ENCODE results near the gene HABP2. TPM values are rescaled to one million over a fixed set of nuclear protein-coding genes. Genes with fewer than 3 reads are reported as not detected.

Gene HABP2
- total RNA-seq, 2 donors from 2014 or later, result not detected

DNA sequence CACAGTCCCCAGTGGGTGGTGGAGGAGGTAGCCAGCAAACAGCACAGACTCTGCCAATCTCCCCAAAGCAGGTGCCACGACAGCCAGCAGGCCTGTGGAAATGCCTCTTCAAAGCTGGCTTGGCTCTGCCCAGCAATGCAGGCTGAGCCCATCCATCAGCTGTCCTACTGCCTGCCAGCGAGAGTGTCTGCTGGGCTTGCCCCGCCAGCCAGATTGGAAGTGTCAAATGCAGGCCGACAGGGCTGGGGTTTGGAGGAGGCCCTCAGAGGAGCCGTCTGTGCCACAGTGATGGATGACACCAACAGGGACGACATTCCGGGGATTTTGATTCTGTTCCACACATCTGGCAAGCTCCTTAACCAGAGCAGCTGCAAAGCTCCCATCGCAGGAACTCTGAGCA, 16.7 kb downstream of the HABP2 start:
- no peak overlapping the region for H3K4me3 Mint-ChIP-seq
- DNase-seq (no peak), ATAC-seq (replicated peaks in 1 of 2) (no peak)
- H3K36me3 Mint-ChIP-seq (ENCODE audit: insufficient read depth in 2 of 2), result no peaks in the 10 kb centered on the region
- H3K9me3 Mint-ChIP-seq, result no peaks in the 10 kb centered on the region
- H3K4me1 Mint-ChIP-seq (ENCODE audit: low read depth), result no peaks in the 10 kb centered on the region
- peaks cover 7% of the 10 kb centered on the region for H3K27me3 Mint-ChIP-seq (ENCODE audit: low read depth)
- H3K27ac Mint-ChIP-seq, result no peak overlapping the region

DNA sequence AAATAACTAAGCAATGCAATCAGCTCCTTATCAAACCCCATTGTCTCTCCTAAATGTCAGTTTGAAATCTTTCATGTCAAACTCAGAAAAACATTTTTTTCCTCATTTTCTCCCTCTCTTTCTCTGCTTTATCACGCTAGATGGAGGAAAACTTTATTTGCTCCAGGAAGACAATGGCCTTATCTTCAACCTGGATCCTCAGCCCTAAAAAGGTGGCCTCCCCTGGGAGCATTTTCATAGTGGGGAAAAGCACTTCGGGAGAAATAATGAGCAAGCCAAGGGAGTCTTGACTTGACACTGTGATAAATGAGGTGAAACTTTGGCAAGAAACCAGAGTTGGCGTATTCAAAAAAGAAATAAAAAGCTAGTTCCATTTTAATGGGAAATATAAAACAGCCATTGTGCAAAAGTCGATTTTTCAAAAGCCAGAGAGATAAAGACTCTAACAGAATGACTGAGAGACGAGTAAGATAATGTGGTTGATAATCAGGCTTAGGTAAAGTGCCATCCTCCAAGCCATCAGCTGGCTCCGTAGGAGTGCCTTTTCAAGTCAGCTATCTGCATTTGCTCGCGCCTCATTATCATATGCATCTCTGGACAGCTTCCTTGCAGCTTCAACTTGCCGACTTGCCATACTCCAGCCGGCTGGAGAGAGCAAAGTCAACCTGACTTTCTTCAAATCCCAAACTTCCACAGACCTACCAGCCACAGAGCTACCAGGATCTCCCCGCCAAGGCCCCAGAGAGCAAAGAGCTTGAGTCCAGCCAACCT, 19.9 kb downstream of the HABP2 start:
- Mint-ChIP-seq H3K36me3 (ENCODE audit: insufficient read depth in 2 of 2) (no peaks in the 10 kb centered on the region), H3K9me3 (no peaks in the 10 kb centered on the region), H3K4me3 (no peak overlapping the region), H3K27me3 (ENCODE audit: low read depth) (peaks cover 7% of the 10 kb centered on the region), H3K27ac (no peak overlapping the region), H3K4me1 (ENCODE audit: low read depth) (no peaks in the 10 kb centered on the region)
- ATAC-seq (replicated peaks in 1 of 2) (no peak), DNase-seq (no peak)

DNA sequence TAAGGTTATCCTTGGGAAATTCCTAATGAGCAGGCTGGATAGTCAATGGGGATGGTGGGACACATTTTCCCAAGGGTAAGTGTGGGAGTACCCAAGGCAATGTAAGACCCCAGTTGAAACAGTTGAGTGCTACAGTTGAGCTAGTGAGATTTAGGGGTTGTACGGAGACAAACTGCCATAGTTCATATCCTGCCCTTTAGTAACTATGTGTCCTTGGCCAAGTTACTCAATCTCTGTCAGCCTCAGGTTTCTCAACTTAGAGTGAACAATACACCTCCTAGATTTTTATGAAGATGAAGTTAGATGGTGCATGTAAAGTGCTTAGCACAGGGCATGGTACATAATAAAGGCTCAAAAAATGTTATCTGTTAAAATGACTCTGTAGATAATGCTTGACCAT, 20.5 kb downstream of the HABP2 start:
- Mint-ChIP-seq H3K27ac (no peak overlapping the region), H3K4me1 (ENCODE audit: low read depth) (no peaks in the 10 kb centered on the region), H3K36me3 (ENCODE audit: insufficient read depth in 2 of 2) (no peaks in the 10 kb centered on the region), H3K4me3 (no peak overlapping the region), H3K27me3 (ENCODE audit: low read depth) (peaks cover 7% of the 10 kb centered on the region), H3K9me3 (no peaks in the 10 kb centered on the region)
- DNase-seq (no peak), ATAC-seq (replicated peaks in 1 of 2) (no peak)

DNA sequence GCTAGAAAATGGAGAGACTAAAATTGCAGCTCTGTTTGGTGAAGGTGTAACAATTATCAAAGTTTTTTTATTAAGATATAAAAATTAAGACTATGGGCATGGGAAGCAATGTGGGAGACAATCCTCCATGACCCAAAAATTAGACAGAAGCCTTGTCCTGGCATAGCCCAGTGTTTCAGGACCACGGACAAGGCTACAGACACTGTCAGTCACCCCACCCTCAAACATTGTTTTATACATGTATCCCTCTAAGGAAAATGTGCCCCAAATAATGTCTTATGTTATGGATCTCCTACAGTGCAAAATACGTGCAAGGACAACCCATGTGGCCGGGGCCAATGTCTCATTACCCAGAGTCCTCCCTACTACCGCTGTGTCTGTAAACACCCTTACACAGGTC, 24.0 kb downstream of the HABP2 start:
- H3K27me3 Mint-ChIP-seq (ENCODE audit: low read depth), result peaks cover 18% of the 10 kb centered on the region
- no peak overlapping the region for H3K27ac Mint-ChIP-seq
- no peaks in the 10 kb centered on the region for H3K4me1 Mint-ChIP-seq (ENCODE audit: low read depth)
- DNase-seq (no peak), ATAC-seq (replicated peaks in 1 of 2) (no peak)
- H3K36me3 Mint-ChIP-seq (ENCODE audit: insufficient read depth in 2 of 2), result no peaks in the 10 kb centered on the region
- no peaks in the 10 kb centered on the region for H3K9me3 Mint-ChIP-seq
- no peak overlapping the region for H3K4me3 Mint-ChIP-seq

GRCh38 chr10:113578773-113579172, 25.9 kb downstream of the HABP2 start:
- Mint-ChIP-seq H3K36me3 (ENCODE audit: insufficient read depth in 2 of 2) (no peaks in the 10 kb centered on the region), H3K4me3 (no peak overlapping the region), H3K27me3 (ENCODE audit: low read depth) (peaks cover 14% of the 10 kb centered on the region), H3K9me3 (no peaks in the 10 kb centered on the region), H3K4me1 (ENCODE audit: low read depth) (no peaks in the 10 kb centered on the region), H3K27ac (no peak overlapping the region)
- ATAC-seq (replicated peaks in 1 of 2), result no peak
- DNase-seq, result no peak

- Mint-ChIP-seq H3K27me3 (ENCODE audit: low read depth) (peaks cover 29% of the 10 kb centered on the region), H3K4me1 (ENCODE audit: low read depth) (no peaks in the 10 kb centered on the region), H3K9me3 (no peaks in the 10 kb centered on the region), H3K4me3 (no peak overlapping the region), H3K36me3 (ENCODE audit: insufficient read depth in 2 of 2) (no peaks in the 10 kb centered on the region), H3K27ac (no peak overlapping the region)
- DNase-seq, result no peak
- no peak for ATAC-seq (replicated peaks in 1 of 2)
Observed at GRCh38 chr10:113581092-113581491, 28.2 kb downstream of the HABP2 start.

DNA sequence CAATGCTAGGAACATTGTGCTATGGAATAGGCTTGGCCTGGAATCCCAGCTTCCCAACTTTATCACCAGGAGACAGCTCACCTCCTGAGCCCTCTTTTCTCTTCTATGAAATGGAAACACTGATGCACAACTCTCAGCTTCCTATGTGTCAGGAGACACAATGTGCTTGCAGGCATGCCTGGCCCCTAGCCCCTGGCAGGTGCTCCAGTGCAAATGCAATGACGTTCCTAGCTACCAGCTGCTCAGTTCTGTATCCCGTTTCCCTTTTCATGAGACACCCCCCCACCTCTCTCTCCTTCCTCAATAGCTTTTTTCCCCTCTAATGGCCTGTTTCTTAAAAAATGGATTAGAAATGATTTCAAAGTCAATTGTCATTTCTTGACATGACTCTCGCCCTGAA, 30.7 kb downstream of the HABP2 start:
- ATAC-seq (replicated peaks in 1 of 2) (no peak), DNase-seq (no peak)
- Mint-ChIP-seq H3K4me1 (ENCODE audit: low read depth) (no peaks in the 10 kb centered on the region), H3K27ac (no peak overlapping the region), H3K9me3 (no peaks in the 10 kb centered on the region), H3K36me3 (ENCODE audit: insufficient read depth in 2 of 2) (no peaks in the 10 kb centered on the region), H3K4me3 (no peak overlapping the region), H3K27me3 (ENCODE audit: low read depth) (peaks cover 29% of the 10 kb centered on the region)

DNA sequence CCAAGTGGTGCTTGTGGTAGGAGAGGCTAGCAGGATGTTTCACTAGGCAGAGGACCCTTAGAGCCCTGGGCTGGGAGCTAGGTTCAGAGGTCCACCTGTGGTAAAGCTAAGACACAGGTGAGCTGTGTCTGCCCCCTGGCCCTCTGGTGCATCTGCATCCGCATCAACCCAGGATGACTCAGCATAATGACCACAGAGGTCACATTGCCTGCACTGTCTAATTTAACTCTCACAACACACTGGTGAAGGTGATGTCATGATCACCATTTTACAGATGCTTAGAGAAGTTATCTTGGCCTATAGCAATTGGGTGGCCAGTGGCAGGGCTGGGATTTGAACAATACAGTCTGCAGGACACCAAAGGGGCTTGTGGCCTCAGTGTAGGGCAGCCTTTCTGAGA, 33.1 kb downstream of the HABP2 start:
- Mint-ChIP-seq H3K4me3 (no peak overlapping the region), H3K27ac (no peak overlapping the region), H3K4me1 (ENCODE audit: low read depth) (no peaks in the 10 kb centered on the region), H3K36me3 (ENCODE audit: insufficient read depth in 2 of 2) (no peaks in the 10 kb centered on the region), H3K27me3 (ENCODE audit: low read depth) (peaks cover 27% of the 10 kb centered on the region), H3K9me3 (no peaks in the 10 kb centered on the region)
- DNase-seq, result no peak
- ATAC-seq (replicated peaks in 1 of 2), result peak in 1 of 2 donors; percentile 30

DNA sequence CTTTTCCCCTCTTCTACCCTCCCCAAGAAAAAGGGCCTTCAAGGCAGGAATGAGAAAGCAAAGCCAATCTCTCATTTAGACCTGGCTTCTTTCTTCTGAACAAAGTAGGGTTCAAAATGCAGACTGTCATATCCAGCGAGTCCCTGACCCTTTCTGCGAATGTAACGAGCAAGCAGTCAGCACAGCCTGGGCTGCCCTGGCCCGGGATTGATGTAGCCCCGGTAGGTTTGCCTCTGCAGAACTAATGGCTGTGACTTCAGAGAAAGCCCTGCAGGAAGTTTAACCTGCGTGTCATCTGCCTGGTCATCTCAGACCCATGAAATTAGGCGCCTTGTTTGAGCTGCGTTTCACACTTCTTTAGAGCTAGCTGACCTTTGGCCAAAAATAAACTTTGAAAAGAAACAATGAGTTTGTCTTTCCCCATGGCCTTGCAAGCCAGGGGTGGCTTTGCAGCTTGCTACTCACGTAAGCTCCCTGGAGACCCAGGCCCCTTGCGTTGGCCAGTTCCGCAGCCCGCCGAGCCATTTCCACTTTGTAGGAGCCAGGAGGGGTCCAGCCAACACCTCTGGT, 36.4 kb downstream of the HABP2 start:
- Mint-ChIP-seq H3K4me3 (no peak overlapping the region), H3K4me1 (ENCODE audit: low read depth) (no peaks in the 10 kb centered on the region), H3K27ac (no peak overlapping the region), H3K36me3 (ENCODE audit: insufficient read depth in 2 of 2) (no peaks in the 10 kb centered on the region), H3K9me3 (no peaks in the 10 kb centered on the region), H3K27me3 (ENCODE audit: low read depth) (peaks cover 9% of the 10 kb centered on the region)
- DNase-seq, result no peak
- no peak for ATAC-seq (replicated peaks in 1 of 2)

- no peaks in the 10 kb centered on the region for H3K4me1 Mint-ChIP-seq (ENCODE audit: low read depth)
- peaks cover under 1% of the 10 kb centered on the region for H3K27me3 Mint-ChIP-seq (ENCODE audit: low read depth)
- ATAC-seq (replicated peaks in 1 of 2), result no peak
- no peaks in the 10 kb centered on the region for H3K9me3 Mint-ChIP-seq
- no peak overlapping the region for H3K4me3 Mint-ChIP-seq
- no peak overlapping the region for H3K27ac Mint-ChIP-seq
- DNase-seq, result no peak
- H3K36me3 Mint-ChIP-seq (ENCODE audit: insufficient read depth in 2 of 2), result no peaks in the 10 kb centered on the region
Observed at GRCh38 chr10:113590581-113590980, 37.7 kb downstream of the HABP2 start.

DNA sequence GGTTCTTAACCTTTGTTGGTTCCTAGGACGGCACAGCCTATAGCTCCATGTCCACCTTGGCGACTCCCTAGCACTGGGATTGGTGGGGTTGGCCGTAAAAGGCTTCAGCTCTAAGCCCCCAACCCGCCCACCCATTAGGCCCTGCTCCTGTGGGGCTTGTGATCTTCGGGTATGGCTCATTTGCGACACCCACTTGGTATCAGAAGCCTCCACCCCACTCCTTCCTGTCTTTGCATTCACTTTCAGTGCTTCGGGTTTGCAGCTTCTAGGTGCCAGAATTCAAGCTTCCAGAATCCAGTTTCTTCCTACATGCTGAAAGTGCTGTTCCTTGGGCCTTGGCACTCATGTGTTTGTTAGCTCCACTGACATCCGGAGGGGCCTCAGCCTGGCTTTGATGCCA, 39.5 kb downstream of the HABP2 start:
- peaks cover 16% of the 10 kb centered on the region for H3K27me3 Mint-ChIP-seq (ENCODE audit: low read depth)
- H3K9me3 Mint-ChIP-seq, result no peaks in the 10 kb centered on the region
- no peaks in the 10 kb centered on the region for H3K36me3 Mint-ChIP-seq (ENCODE audit: insufficient read depth in 2 of 2)
- no peaks in the 10 kb centered on the region for H3K4me1 Mint-ChIP-seq (ENCODE audit: low read depth)
- no peak overlapping the region for H3K4me3 Mint-ChIP-seq
- H3K27ac Mint-ChIP-seq, result no peak overlapping the region
- no peak for DNase-seq
- ATAC-seq (replicated peaks in 1 of 2), result no peak

DNA sequence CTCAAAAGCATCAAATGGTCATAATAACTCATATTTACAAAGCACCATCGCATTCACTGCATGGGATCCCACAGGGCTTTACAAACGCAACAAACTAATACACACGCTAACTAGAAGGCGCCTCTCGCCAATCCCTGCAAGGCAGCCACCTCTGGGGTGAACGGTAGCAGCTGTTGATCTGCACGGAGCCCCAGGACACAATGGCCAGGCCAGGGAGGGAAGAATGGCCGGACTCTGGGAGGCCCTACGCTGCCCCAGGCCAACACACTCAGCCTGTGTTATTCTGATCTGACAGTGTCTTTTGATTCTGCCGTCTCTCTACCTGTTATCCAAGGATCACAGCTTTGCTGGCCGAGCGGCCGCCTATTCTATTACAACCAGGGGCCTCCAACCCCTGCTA, 41.8 kb downstream of the HABP2 start:
- H3K9me3 Mint-ChIP-seq, result no peaks in the 10 kb centered on the region
- no peak for ATAC-seq (replicated peaks in 1 of 2)
- H3K27me3 Mint-ChIP-seq (ENCODE audit: low read depth), result peaks cover 16% of the 10 kb centered on the region
- H3K4me3 Mint-ChIP-seq, result no peak overlapping the region
- no peak overlapping the region for H3K27ac Mint-ChIP-seq
- H3K36me3 Mint-ChIP-seq (ENCODE audit: insufficient read depth in 2 of 2), result no peaks in the 10 kb centered on the region
- no peak for DNase-seq
- H3K4me1 Mint-ChIP-seq (ENCODE audit: low read depth), result no peaks in the 10 kb centered on the region

DNA sequence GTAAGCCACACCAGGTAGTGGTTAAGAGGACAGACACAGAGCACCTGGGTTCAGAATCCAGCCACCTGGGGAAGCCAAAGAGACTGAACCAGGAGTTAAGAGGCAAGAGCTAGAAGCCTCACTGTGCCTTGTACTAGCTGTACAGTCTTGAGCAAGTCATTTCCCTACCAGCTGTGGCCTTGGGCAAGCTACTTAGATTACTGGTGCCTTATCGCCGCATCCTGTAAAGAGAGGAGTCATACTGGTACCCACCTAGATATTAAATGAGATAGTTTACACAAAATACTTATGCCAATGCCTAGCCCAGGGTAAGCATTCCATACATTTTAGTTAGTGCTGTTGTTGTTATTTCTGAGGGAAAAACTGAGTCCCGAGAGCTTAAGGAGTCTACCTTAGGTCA, 47.7 kb downstream of the HABP2 start:
- Mint-ChIP-seq H3K36me3 (ENCODE audit: insufficient read depth in 2 of 2) (no peaks in the 10 kb centered on the region), H3K9me3 (no peaks in the 10 kb centered on the region), H3K27me3 (ENCODE audit: low read depth) (peaks cover 15% of the 10 kb centered on the region), H3K4me1 (ENCODE audit: low read depth) (no peaks in the 10 kb centered on the region), H3K4me3 (no peak overlapping the region), H3K27ac (no peak overlapping the region)
- peak in 1 of 2 donors; percentile 39 for ATAC-seq (replicated peaks in 1 of 2)
- no peak for DNase-seq

Measured in activated T-cell treated with anti-CD3 and anti-CD28 coated beads, Interleukin-2, amount 50 U/mL, for 72 hours (primary cell).